GM18861 (cell line): ENCODE measurements around the gene DCTD.

Source experiments
- ATAC-seq: cut with Tn5 transposase; IDR thresholded peaks from one replicate; pipeline ENCODE4 v1.9.1; 2021; ENCODE audit not compliant: unreplicated experiment

The DCTD gene

DNA sequence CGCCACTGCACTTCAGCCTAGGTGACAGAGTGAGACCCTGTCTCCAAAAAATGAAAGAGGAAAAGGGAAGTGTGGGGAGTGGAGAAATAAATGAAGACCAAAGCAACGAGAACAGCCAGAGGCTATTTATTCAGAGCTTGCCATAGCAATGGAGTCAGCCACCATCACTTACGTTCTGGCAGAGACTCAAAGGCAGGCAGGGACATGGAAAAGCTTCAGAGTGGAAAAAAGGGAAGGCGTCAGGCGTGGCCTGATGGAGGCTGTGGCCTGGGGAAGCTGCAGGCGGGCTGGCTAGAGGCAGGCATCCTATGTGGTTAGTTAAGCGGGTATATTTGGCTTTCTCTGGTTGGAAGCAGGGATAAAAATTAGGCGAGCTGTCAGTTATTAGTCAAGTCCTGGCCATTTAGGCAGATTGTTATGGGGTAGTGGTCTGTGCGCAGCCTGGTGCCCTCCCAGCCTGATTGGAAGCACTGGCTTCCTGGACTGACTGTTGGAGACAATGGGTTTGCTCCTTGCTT, 73.3 kb downstream of the DCTD start:
- ATAC-seq: no peak

DNA sequence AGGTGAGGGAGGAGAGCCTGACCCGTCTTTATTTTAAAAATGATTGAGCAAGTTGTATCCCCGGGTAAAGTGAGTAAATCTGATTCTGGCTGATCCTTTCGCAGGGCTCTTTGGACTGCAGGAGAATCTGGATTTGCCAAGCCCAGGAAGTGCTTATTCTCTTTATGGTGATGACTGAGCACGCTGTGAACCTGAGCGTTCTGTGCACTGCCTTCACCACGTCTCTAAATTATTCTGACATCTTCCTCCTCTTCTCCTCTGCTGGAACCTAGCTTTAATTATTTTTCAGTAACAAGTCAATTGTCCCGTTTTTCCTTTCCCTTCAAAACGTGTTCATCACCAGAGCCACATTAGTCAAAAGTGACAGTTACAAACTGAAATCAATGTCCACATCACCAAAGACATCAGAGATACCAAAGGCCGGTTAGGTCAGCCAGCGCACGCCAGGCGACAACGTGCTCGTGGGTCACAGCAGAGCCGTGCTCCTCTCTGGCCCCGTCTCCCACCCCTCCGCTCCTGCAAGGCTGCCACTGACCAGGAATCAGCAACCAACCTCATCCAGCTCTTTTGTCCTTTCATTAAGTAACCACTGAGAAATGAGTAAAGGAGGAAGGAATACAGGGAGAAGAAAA, 74.3 kb downstream of the DCTD start:
- ATAC-seq: no peak

DNA sequence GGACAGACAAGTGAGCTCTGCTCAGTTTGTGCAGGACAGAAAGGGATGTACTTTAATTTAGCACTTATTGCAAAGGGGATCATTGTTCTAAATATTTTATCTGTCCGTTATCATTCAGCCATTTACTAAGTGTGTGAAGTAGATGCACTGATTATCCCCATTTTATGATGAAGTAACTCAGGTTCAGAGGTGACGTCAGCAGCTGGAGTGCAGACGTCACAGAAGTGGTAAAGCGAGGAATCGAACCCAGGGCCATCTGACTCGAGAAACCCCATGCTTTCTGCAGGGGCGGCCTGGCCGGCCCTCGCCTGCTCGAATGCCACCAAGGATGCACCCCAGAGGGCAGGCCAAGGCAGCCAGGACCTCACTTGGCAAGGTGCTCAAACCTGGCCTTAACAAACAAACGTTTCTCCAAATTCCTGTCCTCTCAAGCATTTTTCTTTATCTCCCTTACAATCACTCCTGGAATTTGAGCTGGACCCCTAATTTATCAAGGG, 75.0 kb downstream of the DCTD start:
- ATAC-seq: no peak

DNA sequence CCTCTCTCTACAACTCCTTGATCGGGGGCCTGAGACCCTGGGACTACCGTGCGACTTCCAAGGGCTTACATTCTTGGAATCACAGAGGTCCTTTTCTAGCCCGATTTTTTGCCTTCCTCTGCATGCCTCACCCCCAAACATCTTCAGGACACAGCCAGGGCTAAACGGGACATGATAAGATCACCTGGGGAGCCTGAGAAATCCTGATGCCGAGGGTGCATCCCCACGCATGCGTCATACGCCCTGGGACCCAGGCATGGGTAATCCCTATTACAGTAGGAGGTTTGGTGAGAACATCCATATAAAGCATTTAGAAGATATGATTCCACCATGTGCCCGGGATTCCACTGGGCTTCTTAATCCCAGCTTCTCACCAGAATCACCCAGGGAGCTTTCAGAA, 77.1 kb downstream of the DCTD start:
- ATAC-seq: no peak
